T-helper 1 cell treated with Interleukin-12 subunit alpha and Interleukin-12 subunit beta and Interleukin-4 antibody, amounts not matched to agents 30 ng/mL and 1 ng/mL, for 36 hours (primary cell): ENCODE data around the gene TCTA. TPM values are rescaled to one million over a fixed set of nuclear protein-coding genes. Genes with fewer than 3 reads are reported as not detected.
"Not testable (repeated sequence)": the region's sequence is repeated elsewhere in the genome, so short reads cannot be mapped to it uniquely, and the experiment has no call there.

Experiments
- intact Hi-C: fragments of 100-400 bp; cut with micrococcal nuclease; formaldehyde crosslinking; loops from one replicate; pipeline ENCODE4 v1.15.1; 2024
- total RNA-seq: library from RNA; stranded (reverse); gene quantifications from 2 replicates; pipeline ENCODE4 v1.2.3, GENCODE V29; 2022

TCTA gene, protein sequence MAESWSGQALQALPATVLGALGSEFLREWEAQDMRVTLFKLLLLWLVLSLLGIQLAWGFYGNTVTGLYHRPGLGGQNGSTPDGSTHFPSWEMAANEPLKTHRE
- total RNA-seq: 21.6 and 24.1 TPM in 2 replicates

DNA sequence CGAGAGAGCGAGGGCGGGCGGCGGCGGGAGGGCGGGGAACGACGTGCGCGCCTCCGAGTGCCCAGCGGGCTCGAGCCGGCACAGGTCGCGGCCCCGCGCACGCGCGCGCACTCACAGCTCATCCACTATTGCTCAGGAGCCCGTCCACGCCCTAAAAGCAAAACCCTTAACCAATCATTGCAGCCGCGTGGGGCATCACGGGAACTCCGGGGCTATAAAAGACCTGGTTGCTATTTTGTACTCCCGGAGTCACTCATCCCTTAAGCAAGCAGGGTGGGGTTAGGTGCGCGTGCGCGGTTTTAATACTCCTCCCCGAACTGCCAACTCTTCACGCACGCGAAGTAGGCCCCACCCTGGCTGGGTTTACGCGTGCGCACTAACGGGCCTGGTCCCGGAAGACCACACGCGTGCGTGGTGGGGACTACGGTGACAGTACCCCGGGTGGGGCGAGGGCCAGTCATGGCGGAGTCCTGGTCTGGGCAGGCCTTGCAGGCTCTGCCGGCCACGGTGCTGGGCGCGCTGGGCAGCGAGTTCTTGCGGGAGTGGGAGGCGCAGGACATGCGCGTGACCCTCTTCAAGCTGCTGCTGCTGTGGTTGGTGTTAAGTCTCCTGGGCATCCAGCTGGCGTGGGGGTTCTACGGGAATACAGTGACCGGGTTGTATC lies at the start of gene TCTA, which contains the start of gene RHOA:
Gene TCTA (plus strand): TSS at position 456 of the 664 bp plus-strand sequence. CDS start 4 bp downstream, at position 460.
Gene RHOA (minus strand): TSS at position 9 of the 664 bp plus-strand sequence. CDS start 36,387 bp downstream, outside the sequence.
- intact Hi-C loops: loop anchor here (1.0 to 10.0 kb wide), 15 partner anchors 17 to 1323 kb away; partner anchors contain the start of genes ARIH2, DAG1, GPX1 and HYAL2

GRCh38 chr3:49362561-49362960 lies 49.7 kb upstream of the TCTA start:
- intact Hi-C loops: no loop called here

GRCh38 chr3:49370585-49371290 lies 41.5 kb upstream of the TCTA start:
- intact Hi-C loops: no loop called here

GRCh38 chr3:49371946-49372345 lies 40.3 kb upstream of the TCTA start:
- intact Hi-C loops: no loop called here

DNA sequence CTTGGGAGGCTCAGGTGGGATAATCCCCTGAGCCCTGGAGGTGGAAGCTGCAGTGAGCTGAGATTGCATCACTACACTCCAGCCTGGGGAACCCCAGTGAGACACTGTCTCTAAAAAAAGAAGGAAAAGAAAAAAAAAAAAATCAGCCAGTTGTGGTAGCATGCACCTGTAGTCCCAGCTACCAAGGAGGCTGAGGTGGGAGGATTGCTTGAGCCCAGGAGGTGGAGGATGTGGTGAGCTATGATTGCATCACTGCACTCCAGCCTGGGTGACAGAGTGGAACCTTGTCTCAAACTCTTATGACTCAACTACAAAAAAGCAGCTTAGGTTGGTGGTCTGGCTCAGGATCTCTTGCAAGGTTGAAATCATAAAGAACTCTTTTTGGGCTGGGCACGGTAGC lies 34.7 kb upstream of the TCTA start:
- intact Hi-C loops: loop anchor here (1.0 kb wide), 1 partner anchor 35 kb away; the partner anchor contains the start of gene TCTA

DNA sequence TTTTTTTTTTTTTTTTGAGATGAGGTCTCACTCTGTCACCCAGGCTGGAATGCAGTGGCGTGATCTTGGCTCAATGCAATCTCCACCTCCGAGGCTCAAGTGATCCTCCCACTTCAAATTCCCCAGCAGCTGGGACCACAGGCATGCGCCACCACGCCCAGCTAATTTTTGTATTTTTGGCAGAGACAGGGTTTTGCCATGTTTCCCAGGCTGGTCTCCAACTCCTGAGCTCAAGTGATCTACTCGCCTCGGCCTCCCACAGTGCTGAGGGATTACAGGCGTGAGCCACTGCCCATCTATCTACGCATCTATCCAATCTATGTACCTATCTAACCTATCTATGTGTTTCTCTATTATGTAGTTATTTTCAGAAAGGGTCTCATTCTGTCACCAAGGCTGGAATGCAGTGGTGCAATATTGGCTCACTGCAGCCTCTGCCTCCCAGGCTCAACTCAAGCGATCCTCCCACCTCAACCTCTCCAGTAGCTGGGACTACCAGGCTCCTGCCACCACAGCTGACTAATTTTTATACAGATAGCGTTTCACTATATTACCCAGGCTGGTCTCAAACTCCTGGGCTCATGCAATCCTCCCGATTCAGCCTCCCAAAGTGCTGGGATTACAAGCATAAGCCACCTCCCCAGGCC lies 33.9 kb upstream of the TCTA start:
- intact Hi-C loops: no loop called here

GRCh38 chr3:49383387-49383786 lies 28.8 kb upstream of the TCTA start:
- intact Hi-C loops: no loop called here

DNA sequence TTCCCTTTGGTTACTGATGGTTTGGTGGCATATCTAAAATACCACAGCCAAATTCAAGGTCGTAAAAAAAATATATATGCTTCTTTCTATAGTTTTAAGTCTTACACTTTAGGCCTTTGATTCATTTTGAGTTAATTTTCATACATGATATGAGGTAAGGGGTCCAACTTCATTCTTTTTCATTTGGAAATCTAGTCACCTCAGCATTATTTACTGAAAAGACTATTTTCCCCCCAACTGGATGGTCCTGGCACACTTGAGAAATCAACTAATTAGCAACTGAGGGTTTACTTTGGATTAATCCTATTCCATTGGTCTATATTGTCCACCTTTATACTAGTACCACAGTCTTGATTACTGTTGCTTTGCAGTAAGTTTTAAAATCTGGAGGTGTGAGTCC lies 26.6 kb upstream of the TCTA start:
- intact Hi-C loops: no loop called here

GRCh38 chr3:49386056-49386756 lies 26.0 kb upstream of the TCTA start:
- intact Hi-C loops: no loop called here

- intact Hi-C loops: no loop called here
Measured at GRCh38 chr3:49387721-49388120, 24.5 kb upstream of the TCTA start.

DNA sequence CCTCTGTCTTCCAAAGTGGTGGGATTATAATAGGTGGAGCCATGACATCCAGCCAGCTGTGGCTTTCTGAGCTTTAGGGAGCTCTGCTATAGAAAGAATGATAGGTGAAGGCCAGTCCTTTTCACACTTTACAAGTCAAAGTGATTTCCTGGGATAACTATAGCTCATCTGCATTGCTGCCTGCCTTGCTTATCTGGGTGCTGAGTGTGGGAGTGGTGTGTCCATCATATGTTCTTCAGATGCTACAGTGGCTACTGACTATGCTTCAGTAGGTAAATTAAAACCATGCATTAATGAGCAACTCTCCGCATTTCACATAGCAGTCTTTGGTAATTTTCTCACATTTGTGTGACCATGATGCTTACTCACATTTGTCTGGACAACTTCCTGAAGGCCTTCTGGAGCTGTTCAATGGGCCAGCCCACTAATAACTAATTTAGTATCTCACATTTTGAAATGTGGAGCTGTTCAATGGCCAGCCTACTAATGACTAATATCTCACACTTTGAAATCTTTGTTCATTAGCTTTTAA lies 23.9 kb upstream of the TCTA start:
- intact Hi-C loops: no loop called here

DNA sequence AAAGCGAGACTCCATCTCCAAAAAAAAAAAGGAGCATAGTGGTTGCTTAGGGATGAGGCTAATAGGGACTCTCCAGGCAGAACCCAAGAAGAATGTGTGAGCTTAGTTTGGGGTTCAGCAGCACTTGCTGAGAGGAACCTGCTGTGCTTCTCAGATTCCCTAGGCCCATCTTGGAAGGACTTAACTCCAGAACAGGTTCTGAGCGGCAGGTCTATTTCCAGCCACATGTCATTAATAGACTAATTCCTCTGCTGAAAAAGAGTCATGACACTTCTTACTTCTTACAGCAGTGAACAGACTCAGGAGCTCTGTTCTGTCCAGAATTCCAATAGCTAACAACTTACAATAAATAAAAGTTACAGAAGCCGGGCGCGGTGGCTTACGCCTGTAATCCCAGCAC lies 22.9 kb upstream of the TCTA start:
- intact Hi-C loops: no loop called here

DNA sequence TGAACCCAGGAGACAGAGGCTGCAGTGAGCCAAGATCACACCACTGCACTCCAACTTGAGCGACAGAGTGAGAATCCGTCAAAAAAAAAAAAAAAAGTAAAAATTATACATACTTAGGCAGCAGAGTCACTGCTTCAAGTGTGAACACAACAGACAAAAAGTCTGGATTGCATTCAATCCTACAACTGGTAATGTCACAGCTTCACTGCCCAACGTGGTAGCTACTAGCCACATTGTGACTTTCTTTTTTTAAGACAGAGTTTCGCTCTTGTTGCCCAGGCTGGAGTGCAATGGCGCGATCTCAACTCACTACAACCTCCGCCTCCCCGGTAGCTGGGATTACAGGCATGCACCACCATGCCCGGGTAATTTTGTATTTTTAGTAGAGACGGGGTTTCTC lies 20.9 kb upstream of the TCTA start:
- intact Hi-C loops: not testable (repeated sequence)

- intact Hi-C loops: no loop called here
Measured at GRCh38 chr3:49397470-49397869, 14.8 kb upstream of the TCTA start.

DNA sequence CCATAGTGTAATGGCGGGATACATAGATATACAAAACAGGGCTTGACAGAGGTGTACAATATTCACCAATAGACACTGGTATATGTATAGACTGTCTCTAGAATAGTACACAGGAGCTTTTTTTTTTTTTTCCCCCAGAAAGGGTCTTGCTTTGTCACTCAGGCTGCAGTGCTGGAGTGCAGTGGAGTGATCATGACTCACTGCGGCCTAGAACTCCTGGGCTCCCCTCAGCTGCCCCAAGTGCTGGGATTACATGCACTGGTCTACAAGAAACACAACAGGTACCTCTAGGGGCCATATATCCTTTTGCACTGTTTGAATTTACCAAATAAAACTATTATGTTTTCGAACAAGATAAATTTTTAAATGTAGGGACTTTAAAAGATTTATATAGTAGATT lies 12.8 kb upstream of the TCTA start:
- intact Hi-C loops: no loop called here

GRCh38 chr3:49401766-49402165 lies 10.5 kb upstream of the TCTA start:
- intact Hi-C loops: no loop called here

- intact Hi-C loops: no loop called here
Measured at GRCh38 chr3:49403891-49404290, 8.3 kb upstream of the TCTA start.

- intact Hi-C loops: not testable (repeated sequence)
Measured at GRCh38 chr3:49405570-49405969, 6.7 kb upstream of the TCTA start.

GRCh38 chr3:49406571-49407565 lies 5.4 kb upstream of the TCTA start:
- intact Hi-C loops: no loop called here
